H9 (cell line): ENCODE results near the gene DEAF1. TPM values are rescaled to one million over a fixed set of nuclear protein-coding genes. Genes with fewer than 3 reads are reported as not detected.

Experiments used
- DNase-seq: peaks from one replicate; pipeline ENCODE4 v3.0.0-alpha.2; 2017
- H2AFZ ChIP-seq: one replicate; pipeline ENCODE4 v1.6.1; 2013; ENCODE audit warnings: mild to moderate bottlenecking, low read length, control low read depth, moderate library complexity
- H2AK5ac ChIP-seq: 2 replicates; pipeline ENCODE4 v1.6.1; 2013; ENCODE audit warnings: low read length, control low read depth, mixed read lengths; ENCODE audit not compliant: insufficient read length
- H2BK120ac ChIP-seq: one replicate; pipeline ENCODE4 v1.6.1; 2013; ENCODE audit warnings: low read depth, mild to moderate bottlenecking, low read length, control low read depth, inconsistent platforms; ENCODE audit not compliant: poor library complexity, severe bottlenecking
- H2BK12ac ChIP-seq: 2 replicates; pipeline ENCODE4 v1.6.1; 2013; ENCODE audit warnings: low read length, control low read depth, mixed read lengths, low read depth; ENCODE audit not compliant: insufficient read length
- H2BK15ac ChIP-seq: 2 replicates; pipeline ENCODE4 v1.6.1; 2013; ENCODE audit warnings: low read depth, low read length, control low read depth
- H2BK20ac ChIP-seq: one replicate; pipeline ENCODE4 v1.6.1; 2013; ENCODE audit warnings: low read depth, mild to moderate bottlenecking, low read length, control low read depth, inconsistent platforms; ENCODE audit not compliant: poor library complexity, severe bottlenecking
- H2BK5ac ChIP-seq: 2 replicates; pipeline ENCODE4 v1.6.1; 2013; ENCODE audit warnings: low read length, control low read depth, mixed read lengths; ENCODE audit not compliant: insufficient read length
- H3K14ac ChIP-seq: 2 replicates; pipeline ENCODE4 v1.6.1; 2013; ENCODE audit warnings: low read length, control low read depth; ENCODE audit not compliant: insufficient read depth
- H3K18ac ChIP-seq: 2 replicates; pipeline ENCODE4 v1.6.1; 2013; ENCODE audit warnings: low read depth, mild to moderate bottlenecking, mixed read lengths, low read length, control low read depth; ENCODE audit not compliant: insufficient read length
- H3K23ac ChIP-seq: 2 replicates; pipeline ENCODE4 v1.6.1; 2013; ENCODE audit warnings: low read length, control low read depth, mixed read lengths, low read depth; ENCODE audit not compliant: insufficient read length
- H3K23me2 ChIP-seq: 2 replicates; pipeline ENCODE4 v1.6.1; 2013; ENCODE audit warnings: low read depth, mild to moderate bottlenecking, mixed read lengths, low read length, control low read depth; ENCODE audit not compliant: insufficient read length, poor library complexity, severe bottlenecking
- H3K27ac ChIP-seq: 2 replicates; pipeline ENCODE4 v1.5.1; 2013; ENCODE audit warnings: low read length, control low read depth, mixed read lengths, low read depth; ENCODE audit not compliant: insufficient read length
- H3K27me3 ChIP-seq: 2 replicates; pipeline ENCODE4 v1.6.1; 2013; ENCODE audit warnings: low read length, control low read depth, inconsistent platforms; ENCODE audit not compliant: insufficient read depth
- H3K4ac ChIP-seq: 2 replicates; pipeline ENCODE4 v1.6.1; 2013; ENCODE audit warnings: low read depth, mild to moderate bottlenecking, control low read depth, inconsistent platforms, low read length, moderate library complexity
- H3K4me1 ChIP-seq: 2 replicates; pipeline ENCODE4 v1.6.1; 2013; ENCODE audit warnings: low read length, control low read depth, inconsistent platforms; ENCODE audit not compliant: insufficient read depth
- H3K4me2 ChIP-seq: 2 replicates; pipeline ENCODE4 v1.6.1; 2013; ENCODE audit warnings: low read length, control low read depth, mixed read lengths; ENCODE audit not compliant: insufficient read length, insufficient read depth
- H3K56ac ChIP-seq: 2 replicates; pipeline ENCODE4 v1.6.1; 2013; ENCODE audit warnings: low read depth, mild to moderate bottlenecking, mixed read lengths, low read length, control low read depth; ENCODE audit not compliant: insufficient read length
- H3K79me1 ChIP-seq: 2 replicates; pipeline ENCODE4 v1.6.1; 2013; ENCODE audit warnings: low read depth, mild to moderate bottlenecking, moderate library complexity, low read length, control low read depth, inconsistent platforms; ENCODE audit not compliant: insufficient read depth, poor library complexity, severe bottlenecking
- H3K79me2 ChIP-seq: 2 replicates; pipeline ENCODE4 v1.6.1; 2013; ENCODE audit warnings: low read length, control low read depth, inconsistent platforms; ENCODE audit not compliant: insufficient read depth
- H3K9ac ChIP-seq: 2 replicates; pipeline ENCODE4 v1.6.1; 2013; ENCODE audit warnings: low read length, control low read depth, mixed read lengths; ENCODE audit not compliant: insufficient read length; ENCODE audit errors: extremely low read depth
- H3K9me3 ChIP-seq: one replicate; pipeline ENCODE4 v1.6.1; 2013; ENCODE audit warnings: low read depth, low read length, inconsistent platforms; ENCODE audit not compliant: control insufficient read depth
- H3T11ph ChIP-seq: one replicate; pipeline ENCODE4 v1.6.1; 2013; ENCODE audit warnings: mild to moderate bottlenecking, low read length, control low read depth, inconsistent platforms
- H4K20me1 ChIP-seq: one replicate; pipeline ENCODE4 v1.6.1; 2013; ENCODE audit not compliant: control insufficient read depth, insufficient read length, insufficient read depth
- H4K5ac ChIP-seq: 2 replicates; pipeline ENCODE4 v1.6.1; 2013; ENCODE audit warnings: low read depth, mild to moderate bottlenecking, mixed read lengths, low read length, control low read depth; ENCODE audit not compliant: insufficient read length
- H4K8ac ChIP-seq: replicated peaks from 2 replicates; pipeline ENCODE4 v1.6.1; 2013; ENCODE audit warnings: low read length, control low read depth, mixed read lengths, low read depth; ENCODE audit not compliant: insufficient read length
- H4K91ac ChIP-seq: 2 replicates; pipeline ENCODE4 v1.6.1; 2013; ENCODE audit warnings: low read depth, mild to moderate bottlenecking, moderate library complexity, mixed read lengths, low read length, control low read depth; ENCODE audit not compliant: insufficient read length
- H3K27ac Mint-ChIP-seq, 3 experiments: 2 replicates in 2 of 3; 3 replicates in 1 of 3; pipeline ENCODE4 v1.8.0; 2020 to 2021; ENCODE audit warnings: mixed read lengths in 3 of 3, mild to moderate bottlenecking in 1 of 3, moderate library complexity in 1 of 3
- H3K27me3 Mint-ChIP-seq: 2 replicates; pipeline ENCODE4 v1.8.0; 2021; ENCODE audit warnings: low read depth, mild to moderate bottlenecking, moderate library complexity, mixed read lengths
- H3K36me3 Mint-ChIP-seq, 3 experiments: 2 replicates in 2 of 3; 3 replicates in 1 of 3; pipeline ENCODE4 v1.8.0; 2020 to 2021; ENCODE audit warnings: low read depth in 3 of 3, mixed read lengths in 3 of 3; ENCODE audit not compliant: insufficient read depth in 1 of 3
- H3K4me1 Mint-ChIP-seq, 2 experiments: 2 replicates each; pipeline ENCODE4 v1.8.0; 2020; ENCODE audit warnings: mixed read lengths in 2 of 2
- H3K4me3 Mint-ChIP-seq, 2 experiments: 2 replicates in 1 of 2; 3 replicates in 1 of 2; pipeline ENCODE4 v1.8.0; 2020 to 2021; ENCODE audit warnings: mild to moderate bottlenecking in 2 of 2, mixed read lengths in 2 of 2, moderate library complexity in 1 of 2
- H3K9me3 Mint-ChIP-seq, 2 experiments: 2 replicates in 1 of 2; 3 replicates in 1 of 2; pipeline ENCODE4 v1.8.0; 2020; ENCODE audit warnings: mild to moderate bottlenecking in 2 of 2, mixed read lengths in 2 of 2, moderate library complexity in 1 of 2
- CTCF ChIP-seq: fragments of 200-600 bp; sonication (generic); conservative IDR thresholded peaks from 3 replicates; pipeline ENCODE4 v1.8.0; 2021; ENCODE audit warnings: antibody characterized with exemption, mild to moderate bottlenecking
- WGBS: extraction: QIAGEN DNeasy Blood & Tissue Kit; methylation state at CpG from one replicate; pipeline ENCODE4 v1.1.7; 2013; ENCODE audit warnings: missing lambda C conversion rate, low lambda C conversion rate, mixed read lengths; ENCODE audit not compliant: insufficient read length; ENCODE audit errors: extremely low coverage; 5-methylcytosine and 5-hydroxymethylcytosine counted together
- total RNA-seq: library from RNA; stranded (reverse); gene quantifications from 2 replicates; pipeline ENCODE4 v1.2.1, GENCODE V29; 2021

DEAF1 gene
- total RNA-seq, 1 experiment from 2014 or later: 67.3 TPM

- TF ChIP-seq CTCF: no peak
- no peaks in the 10 kb centered on the region for H3K4me1 ChIP-seq
Observed at GRCh38 chr11:624705-625635, 70.1 kb downstream of the DEAF1 start, which contains the start of gene CDHR5. CDHR5 (minus strand) TSS chr11:624955; CDS start chr11:624902, 53 bp downstream.

More at GRCh38 chr11:624705-625635, 70.1 kb downstream of the DEAF1 start, which contains the start of gene CDHR5:
- Histone ChIP-seq H3K9ac (no peak within 1 kb of the TSS), H3K27ac (no peak within 1 kb of the TSS), H3K4ac (no peak within 1 kb of the TSS), H2AK5ac (no peak within 1 kb of the TSS), H2AFZ (no peak within 1 kb of the TSS), H3K18ac (no peak within 1 kb of the TSS), H2BK12ac (no peak within 1 kb of the TSS), H3K4me2 (no peak within 1 kb of the TSS), H2BK5ac (no peak within 1 kb of the TSS), H2BK20ac (no peak within 1 kb of the TSS), H4K8ac (no peak within 1 kb of the TSS), H3K14ac (no peak within 1 kb of the TSS; the same call in 1 of the 2 replicates), H3K27me3 (peaks cover 6% of the 10 kb centered on the region; the same call in 1 of the 2 replicates), H3K9me3 (no peaks in the 10 kb centered on the region), H2BK15ac (no peak within 1 kb of the TSS), H3K79me2 (no peaks in the 10 kb centered on the region), H4K5ac (no peak within 1 kb of the TSS), H3K56ac (no peak within 1 kb of the TSS), H4K91ac (no peak within 1 kb of the TSS), H3T11ph (no peak within 1 kb of the TSS), H2BK120ac (no peak within 1 kb of the TSS), H3K23me2 (no peaks in the 10 kb centered on the region), H3K79me1 (no peaks in the 10 kb centered on the region), H4K20me1 (no peaks in the 10 kb centered on the region), H3K23ac (no peak within 1 kb of the TSS)
- peaks cover 9 to 24% of the 10 kb centered on the region in 2 experiments for H3K4me1 Mint-ChIP-seq
- peaks cover 28% of the 10 kb centered on the region for H3K27me3 Mint-ChIP-seq
- H3K36me3 Mint-ChIP-seq: peaks cover 0 to 3% (median 0%) of the 10 kb centered on the region in 3 experiments; a peak in 3 of 7 replicates
- no peaks in the 10 kb centered on the region; a peak in 1 of 5 replicates for H3K9me3 Mint-ChIP-seq
- no peak within 1 kb of the TSS for H3K27ac Mint-ChIP-seq
- no peak within 1 kb of the TSS for H3K4me3 Mint-ChIP-seq
- no peak for DNase-seq
- WGBS: no CpG with 5 or more reads among the region's 33 CpGs
